Measurements from ENCODE around the gene NRP1.
"Not testable (repeated sequence)": the region's sequence is repeated elsewhere in the genome, so short reads cannot be mapped to it uniquely, and the experiment has no call there.

NRP1 gene

DNA sequence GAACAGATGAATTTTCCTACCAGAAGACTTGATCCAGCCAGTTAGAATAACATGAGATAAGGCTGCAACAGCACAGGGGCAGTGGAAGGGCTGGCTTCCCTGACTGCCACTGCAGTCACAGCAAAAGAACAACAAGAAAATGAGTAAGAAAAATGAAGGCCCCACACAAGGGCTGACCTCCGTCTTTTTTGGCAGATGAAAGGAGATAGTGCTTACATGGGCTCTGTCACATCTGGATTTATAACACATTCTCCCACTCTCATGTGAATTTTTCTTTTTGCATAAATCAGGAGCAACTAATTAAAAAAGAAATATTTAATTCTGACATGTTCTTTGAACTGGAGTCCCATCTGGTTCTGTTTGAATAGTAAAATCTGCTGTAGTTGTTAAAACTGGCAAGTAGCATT, 99.6 kb downstream of the NRP1 start:
- no peak for DNase-seq

DNA sequence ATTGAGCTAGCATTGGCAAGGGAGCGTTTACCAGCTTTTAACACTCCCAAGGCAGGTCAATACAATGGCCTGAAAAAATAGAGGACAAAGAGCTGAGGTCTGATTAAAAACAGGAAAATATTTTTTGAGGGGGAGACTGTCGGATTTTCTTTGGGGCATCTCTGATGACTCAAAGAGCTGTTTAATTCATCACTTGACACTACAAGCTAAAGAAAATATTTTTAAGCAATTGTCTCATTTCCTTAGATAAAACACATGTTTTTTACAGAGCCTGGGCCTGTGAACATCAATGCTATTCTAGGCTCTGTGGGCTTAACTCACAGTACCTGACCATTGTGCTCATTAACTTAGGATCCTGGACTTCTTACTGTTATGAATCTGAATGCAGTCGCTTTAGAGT, 100.8 kb downstream of the NRP1 start:
- DNase-seq, result no peak

- no peak for DNase-seq
Observed at GRCh38 chr10:33233221-33233620, 101.2 kb downstream of the NRP1 start.

DNA sequence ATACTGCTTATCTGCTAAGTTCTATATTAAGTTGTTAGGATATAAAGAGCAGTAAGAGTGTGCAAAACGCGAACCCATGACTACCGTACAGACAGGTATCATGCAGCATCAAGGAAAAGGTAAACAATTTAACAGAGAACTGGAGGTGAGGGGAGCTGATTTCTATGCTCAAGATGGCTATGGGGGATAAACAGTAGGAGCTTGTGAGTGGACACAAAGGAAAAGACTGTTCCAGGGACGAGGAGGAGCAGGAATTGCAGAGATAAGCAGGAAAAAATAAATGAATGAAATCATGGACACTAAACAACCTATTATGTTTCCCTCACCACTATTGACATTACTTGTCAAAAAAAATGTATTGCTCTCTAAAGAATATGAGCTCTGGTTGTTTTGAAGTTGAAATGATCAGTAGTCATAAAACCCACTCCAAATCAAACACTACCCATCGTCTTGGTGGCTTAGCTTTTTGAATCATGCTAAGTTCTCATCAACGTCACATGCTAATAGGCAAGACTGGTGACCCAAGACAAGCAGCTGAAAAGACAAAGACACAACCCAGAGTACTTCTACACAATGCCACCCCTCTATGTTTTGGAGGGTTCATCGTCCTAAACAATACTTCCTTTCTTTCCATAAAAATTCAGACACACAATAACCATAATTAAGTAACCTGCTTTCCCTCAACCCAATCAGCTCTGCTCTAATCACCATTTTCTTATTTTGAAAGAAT, 102.7 kb downstream of the NRP1 start:
- no peak for DNase-seq

DNA sequence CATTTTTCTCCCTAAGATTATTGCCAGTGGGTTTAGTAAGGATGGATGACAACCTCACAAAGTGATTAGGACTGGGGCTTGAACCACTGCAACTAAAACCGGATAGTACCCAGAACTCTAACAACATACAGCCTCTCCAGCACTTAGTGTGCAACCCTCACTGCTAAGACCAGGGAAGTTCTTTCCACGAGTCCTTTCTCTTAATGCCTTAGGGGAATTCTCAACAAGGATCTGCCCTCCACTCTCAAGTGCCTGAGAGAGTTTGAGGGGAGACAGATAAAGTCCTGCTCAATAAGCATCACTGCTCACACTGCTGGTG, 104.6 kb downstream of the NRP1 start:
- no peak for DNase-seq

DNA sequence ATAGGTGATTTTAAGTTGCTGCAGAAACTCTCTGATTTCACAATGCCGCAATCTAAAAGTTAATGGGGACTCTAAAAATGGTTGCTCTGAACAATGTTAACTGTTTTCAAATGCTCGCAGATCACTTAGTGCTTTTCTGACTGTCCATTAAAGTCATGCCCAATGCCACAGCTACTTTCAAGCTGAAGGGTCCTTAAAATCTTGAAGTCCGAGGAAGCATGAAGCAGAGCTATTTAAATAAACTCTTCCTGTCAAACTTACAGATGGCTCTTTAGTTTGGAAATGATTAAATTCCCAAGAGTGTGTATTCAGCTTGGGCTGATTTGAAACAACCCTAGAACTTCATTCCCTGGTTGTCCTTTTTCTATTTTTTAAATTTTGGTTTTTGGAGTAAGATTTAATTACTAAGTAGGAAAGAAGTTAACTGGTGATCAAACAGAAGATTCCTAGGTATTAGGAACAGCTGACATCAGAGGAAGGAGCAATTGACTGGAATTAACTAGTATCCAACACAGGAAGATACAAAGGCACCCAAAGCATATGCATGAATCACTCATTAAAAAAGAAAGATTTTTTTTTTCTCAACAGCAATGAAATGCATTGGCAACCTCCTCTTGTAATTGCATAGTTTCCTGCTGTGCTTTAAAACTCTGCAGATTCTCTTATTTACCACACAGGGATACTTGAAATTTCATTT, 105.1 kb downstream of the NRP1 start:
- no peak for DNase-seq

DNA sequence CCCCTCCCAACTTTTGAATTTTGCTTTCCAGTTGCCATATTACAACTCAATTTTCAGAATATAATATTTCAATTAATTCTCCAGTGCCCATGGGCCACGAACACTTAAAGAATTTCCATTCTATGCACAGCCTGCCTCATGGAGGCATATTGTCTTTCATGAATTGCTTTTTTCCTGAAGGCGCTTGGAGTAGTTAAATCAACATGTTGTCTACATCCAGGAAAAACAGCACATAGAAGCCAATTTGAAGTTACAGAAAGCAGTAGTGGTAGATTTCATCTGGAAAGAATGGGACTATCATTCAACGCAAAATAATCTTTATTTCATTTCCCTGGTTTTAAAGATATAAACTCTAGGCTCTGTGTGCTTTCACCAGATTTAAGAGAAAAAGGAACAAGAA, 106.0 kb downstream of the NRP1 start:
- no peak for DNase-seq

- DNase-seq, result no peak
Observed at GRCh38 chr10:33227489-33227888, 107.0 kb downstream of the NRP1 start.

- no peak for DNase-seq
Observed at GRCh38 chr10:33224251-33224965, 110.1 kb downstream of the NRP1 start.

DNA sequence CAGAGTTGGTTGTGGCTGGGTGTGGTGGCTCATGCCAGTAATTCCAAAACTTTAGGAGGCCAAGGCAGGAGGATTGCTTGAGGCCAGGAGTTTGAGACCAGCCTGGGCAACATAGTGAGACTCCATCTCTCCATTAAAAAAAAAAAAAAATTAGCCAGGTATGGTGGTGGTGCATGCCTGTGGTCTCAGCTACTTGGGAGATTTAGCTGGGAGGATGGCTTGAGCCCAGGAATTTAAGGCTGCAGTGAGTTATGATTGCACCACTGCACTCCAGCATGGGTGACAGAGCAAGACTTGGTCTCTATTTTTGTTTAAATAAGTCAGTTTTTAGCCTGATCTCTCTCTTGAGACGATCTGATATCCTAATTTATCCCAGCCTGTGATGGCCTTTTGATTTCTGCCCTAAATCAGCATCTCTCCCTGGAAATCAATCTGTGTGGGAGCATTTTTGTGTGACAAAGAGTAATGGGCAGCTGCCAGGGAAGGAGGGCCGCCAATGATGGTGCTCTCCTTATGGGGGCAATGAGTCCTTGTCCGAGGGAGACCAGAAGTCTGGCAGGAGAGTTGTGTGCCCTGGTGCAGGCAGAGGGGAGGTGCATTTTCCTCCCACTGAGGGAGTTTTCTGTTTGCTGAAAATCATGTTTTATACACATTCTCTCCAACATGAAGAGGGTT, 111.0 kb downstream of the NRP1 start:
- no peak for DNase-seq

- not testable (repeated sequence) for DNase-seq
Observed at GRCh38 chr10:33222304-33222703, 112.2 kb downstream of the NRP1 start.

- DNase-seq, result no peak
Observed at GRCh38 chr10:33217854-33218253, 116.6 kb downstream of the NRP1 start.

GRCh38 chr10:33216661-33217427, 117.6 kb downstream of the NRP1 start:
- no peak for DNase-seq

DNA sequence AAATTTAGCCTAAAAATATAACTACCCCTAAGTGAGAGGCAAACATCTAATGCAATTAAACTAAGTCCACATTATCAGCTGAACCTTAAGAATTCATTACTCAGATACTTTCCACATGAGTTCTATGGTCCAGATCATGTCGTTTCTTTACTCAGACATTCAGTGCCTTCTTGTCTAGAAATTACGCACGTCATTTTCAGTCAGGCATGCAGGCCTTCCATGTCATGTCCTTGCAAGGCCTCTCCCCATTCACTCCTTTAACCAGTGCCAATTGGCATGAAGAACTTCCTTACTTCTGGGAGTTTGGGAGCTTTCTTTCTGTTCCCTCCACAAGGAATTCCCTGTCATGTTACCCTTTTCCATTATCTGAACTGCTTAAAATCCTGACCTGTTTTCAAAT, 118.8 kb downstream of the NRP1 start:
- DNase-seq, result no peak

GRCh38 chr10:33215154-33215553, 119.3 kb downstream of the NRP1 start:
- DNase-seq, result no peak

DNA sequence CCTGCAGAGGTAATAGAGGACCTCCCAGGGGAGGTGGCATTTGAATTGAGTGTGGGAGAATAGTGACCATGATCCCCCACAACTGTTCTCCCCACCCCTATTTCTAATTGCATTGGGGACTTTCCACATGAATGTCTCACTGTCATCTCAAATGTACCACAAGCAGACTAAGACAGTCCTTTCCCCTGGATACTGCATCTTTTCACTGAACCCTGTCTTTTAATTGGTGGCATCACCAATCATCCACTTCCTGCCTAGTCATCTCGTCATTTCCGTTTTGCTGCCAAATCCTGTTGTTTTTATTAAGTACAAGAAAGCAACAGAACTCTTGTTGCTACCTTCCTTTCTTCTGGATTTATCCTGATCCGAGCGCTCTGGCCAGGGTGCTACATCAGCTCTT, 120.3 kb downstream of the NRP1 start:
- no peak for DNase-seq

GRCh38 chr10:33212061-33212748, 122.3 kb downstream of the NRP1 start:
- DNase-seq, result no peak

GRCh38 chr10:33211106-33211878, 123.2 kb downstream of the NRP1 start:
- no peak for DNase-seq

DNA sequence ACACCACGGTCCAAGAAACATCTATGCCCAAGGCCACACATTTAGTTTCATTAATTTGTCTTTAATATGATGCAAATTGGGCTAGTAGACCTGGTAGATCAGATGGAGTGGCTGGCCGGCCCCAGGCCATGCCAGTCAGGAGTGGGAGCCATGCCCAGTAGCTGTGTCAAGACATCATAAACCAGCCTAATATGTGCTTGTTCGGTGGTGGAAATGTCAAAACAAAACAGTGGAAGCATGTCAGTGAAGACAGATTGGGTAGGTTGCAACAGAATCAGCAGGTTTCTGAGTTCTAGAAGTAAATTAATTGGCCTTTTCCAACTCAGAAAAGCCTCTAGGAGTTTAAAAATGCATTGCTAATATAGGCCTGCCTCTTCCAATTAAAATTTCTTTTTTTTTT, 124.7 kb downstream of the NRP1 start:
- no peak for DNase-seq

DNA sequence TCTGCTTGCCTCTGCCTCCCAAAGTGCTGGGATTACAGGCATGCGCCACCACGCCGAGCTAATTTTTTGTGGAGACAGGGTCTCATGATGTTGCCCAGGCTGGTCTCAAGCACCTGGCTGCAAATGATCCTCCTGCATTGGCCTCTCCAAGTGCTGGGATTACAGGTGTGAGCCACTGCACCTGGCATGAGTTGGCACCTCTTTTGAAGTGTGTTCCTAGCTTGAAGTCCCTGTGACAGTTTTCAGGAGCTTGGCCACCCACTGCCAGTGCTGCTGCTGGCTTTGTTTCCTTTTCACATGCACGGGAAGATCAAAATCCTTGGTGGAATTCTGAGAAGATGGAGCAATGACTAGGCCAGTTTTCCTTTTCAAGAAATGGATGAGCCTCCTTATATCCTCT, 126.3 kb downstream of the NRP1 start:
- no peak for DNase-seq

DNA sequence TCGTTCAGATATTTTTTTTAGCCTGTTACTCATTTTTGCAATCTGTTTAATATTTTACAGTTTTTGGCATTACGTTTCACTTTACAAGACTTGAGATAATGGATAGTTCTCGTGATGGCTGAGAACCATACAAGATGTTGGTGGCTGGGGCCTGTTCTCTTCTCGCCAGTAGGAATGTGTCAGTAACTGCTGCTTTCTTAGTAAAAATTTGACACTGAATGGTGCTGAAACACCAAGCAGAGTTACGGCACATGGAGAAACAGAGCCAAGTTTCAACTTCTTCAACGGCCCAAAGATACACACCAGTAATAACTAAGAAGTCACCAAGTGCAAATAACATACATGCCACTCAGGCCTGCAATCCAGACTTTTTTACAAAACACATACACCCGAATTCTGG, 130.4 kb downstream of the NRP1 start:
- DNase-seq, result no peak

Data from activated CD8-positive, alpha-beta memory T cell treated with anti-CD3 and anti-CD28 coated beads, Interleukin-2, amount 50 U/mL, for 48 hours (primary cell).